Trophoblast cell (in vitro differentiated cells and primary cell): ENCODE measurements around the gene SPAG6.

Source experiments
- DNase-seq, 2 donors: peaks; one replicate each; pipeline ENCODE4 v3.0.0-alpha.2; 2016
- H2AFZ ChIP-seq: 2 replicates; pipeline ENCODE4 v1.6.1; 2013; ENCODE audit warnings: low read length, moderate library complexity, mild to moderate bottlenecking; ENCODE audit not compliant: insufficient read depth, poor library complexity
- H2AK5ac ChIP-seq: 2 replicates; pipeline ENCODE4 v1.6.1; 2013; ENCODE audit warnings: mild to moderate bottlenecking, low read length
- H2BK120ac ChIP-seq: 2 replicates; pipeline ENCODE4 v1.6.1; 2013; ENCODE audit warnings: low read length, mild to moderate bottlenecking, moderate library complexity; ENCODE audit not compliant: insufficient read depth, poor library complexity
- H2BK12ac ChIP-seq: 2 replicates; pipeline ENCODE4 v1.6.1; 2013; ENCODE audit warnings: mild to moderate bottlenecking, low read length, moderate library complexity
- H2BK5ac ChIP-seq: 2 replicates; pipeline ENCODE4 v1.6.1; 2013; ENCODE audit warnings: low read length, low read depth, moderate library complexity, mild to moderate bottlenecking; ENCODE audit not compliant: poor library complexity
- H3K14ac ChIP-seq: 2 replicates; pipeline ENCODE4 v1.6.1; 2013; ENCODE audit warnings: mild to moderate bottlenecking, low read length
- H3K18ac ChIP-seq: 2 replicates; pipeline ENCODE4 v1.6.1; 2013; ENCODE audit warnings: mild to moderate bottlenecking, low read length
- H3K23ac ChIP-seq: 2 replicates; pipeline ENCODE4 v1.6.1; 2013; ENCODE audit warnings: low read length
- H3K27ac ChIP-seq: 2 replicates; pipeline ENCODE4 v1.5.1; 2013; ENCODE audit warnings: low read depth, mild to moderate bottlenecking, inconsistent platforms, low read length, moderate library complexity
- H3K27me3 ChIP-seq: 2 replicates; pipeline ENCODE4 v1.6.1; 2013; ENCODE audit warnings: inconsistent platforms, mild to moderate bottlenecking, low read length, moderate library complexity; ENCODE audit not compliant: insufficient read depth
- H3K36me3 ChIP-seq, 2 experiments: 1 replicate in 1 of 2; 2 replicates in 1 of 2; pipeline ENCODE4 v1.6.1; 2013; ENCODE audit warnings: low read length in 2 of 2, mild to moderate bottlenecking in 2 of 2, moderate library complexity in 1 of 2; ENCODE audit not compliant: insufficient read depth in 2 of 2, control insufficient read depth in 1 of 2
- H3K4ac ChIP-seq: 2 replicates; pipeline ENCODE4 v1.6.1; 2013; ENCODE audit warnings: low read depth, mild to moderate bottlenecking, low read length, moderate library complexity
- H3K4me1 ChIP-seq, 2 experiments: 1 replicate in 1 of 2; 2 replicates in 1 of 2; pipeline ENCODE4 v1.6.1; 2013; ENCODE audit warnings: low read length in 2 of 2, mild to moderate bottlenecking in 2 of 2, moderate library complexity in 1 of 2; ENCODE audit not compliant: insufficient read depth in 2 of 2, control insufficient read depth in 1 of 2
- H3K4me2 ChIP-seq: 2 replicates; pipeline ENCODE4 v1.6.1; 2013; ENCODE audit warnings: inconsistent platforms, mild to moderate bottlenecking, low read length, moderate library complexity
- H3K4me3 ChIP-seq: 2 replicates; pipeline ENCODE4 v1.5.1; 2013; ENCODE audit warnings: mild to moderate bottlenecking, low read depth, low read length, inconsistent platforms
- H3K79me1 ChIP-seq: one replicate; pipeline ENCODE4 v1.6.1; 2013; ENCODE audit warnings: low read length
- H3K79me2 ChIP-seq: 2 replicates; pipeline ENCODE4 v1.6.1; 2013; ENCODE audit warnings: low read length, mild to moderate bottlenecking; ENCODE audit not compliant: control insufficient read depth, insufficient read depth, poor library complexity
- H3K9ac ChIP-seq: 2 replicates; pipeline ENCODE4 v1.6.1; 2013; ENCODE audit warnings: mild to moderate bottlenecking, low read length
- H3K9me3 ChIP-seq: 2 replicates; pipeline ENCODE4 v1.6.1; 2013; ENCODE audit warnings: low read depth, mild to moderate bottlenecking, control low read depth, inconsistent platforms, low read length; ENCODE audit not compliant: insufficient read depth
- H4K12ac ChIP-seq: 2 replicates; pipeline ENCODE4 v1.6.1; 2013; ENCODE audit warnings: low read depth, mild to moderate bottlenecking, low read length, moderate library complexity
- H4K8ac ChIP-seq: 2 replicates; pipeline ENCODE4 v1.6.1; 2013; ENCODE audit warnings: low read depth, mild to moderate bottlenecking, low read length, moderate library complexity
- H4K91ac ChIP-seq: one replicate; pipeline ENCODE4 v1.6.1; 2013; ENCODE audit warnings: low read depth, mild to moderate bottlenecking, low read length, moderate library complexity
- WGBS: extraction: QIAGEN DNeasy Blood & Tissue Kit; methylation state at CpG from one replicate; pipeline ENCODE4 v1.1.7; 2013; ENCODE audit warnings: missing lambda C conversion rate; ENCODE audit not compliant: insufficient read length, insufficient coverage; ENCODE audit errors: extremely low coverage; 5-methylcytosine and 5-hydroxymethylcytosine counted together

Gene SPAG6

DNA sequence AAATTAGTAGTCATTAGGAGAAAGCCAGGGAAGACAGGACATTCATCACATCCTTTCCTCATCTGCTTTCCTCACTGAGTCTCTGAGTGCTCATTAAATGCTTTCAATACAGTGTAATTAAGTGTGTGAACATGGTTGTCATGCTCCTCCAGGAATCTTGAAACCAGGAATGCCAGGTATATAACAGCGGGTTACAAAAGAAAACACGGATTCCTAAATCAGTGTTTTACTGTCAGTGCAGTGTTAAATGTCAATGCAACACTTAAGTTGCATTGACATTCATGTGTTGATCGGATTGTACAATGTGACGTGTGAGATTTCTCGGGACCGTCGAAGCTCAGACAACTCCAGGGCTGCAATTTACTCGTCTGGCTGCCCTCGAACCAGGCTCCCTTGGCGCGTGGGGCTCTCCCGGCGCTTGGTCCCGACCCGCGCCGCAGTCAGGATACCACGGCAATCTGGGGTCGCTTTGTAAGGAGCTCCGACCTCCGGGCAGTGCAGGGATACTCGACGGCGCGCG is 455 bp upstream of the SPAG6 start:
- Histone ChIP-seq H2BK5ac (no peak overlapping the region), H3K27ac (no peak overlapping the region), H3K36me3 (no peaks in the 10 kb centered on the region), H4K91ac (no peak overlapping the region), H3K4me3 (peak overlapping the region; percentile 39), H4K8ac (no peak overlapping the region), H3K27me3 (peaks cover 32% of the 10 kb centered on the region), H4K12ac (no peak overlapping the region), H3K23ac (no peak overlapping the region), H3K79me2 (peaks cover 5% of the 10 kb centered on the region), H2BK12ac (no peak overlapping the region), H2AK5ac (no peak overlapping the region), H3K14ac (no peak overlapping the region), H2BK120ac (no peak overlapping the region), H3K79me1 (peaks cover 7% of the 10 kb centered on the region), H2AFZ (peak overlapping the region; percentile 56), H3K4ac (no peak overlapping the region), H3K4me2 (peak overlapping the region; percentile 51), H3K18ac (no peak overlapping the region), H3K9me3 (peaks cover 11% of the 10 kb centered on the region), H3K9ac (no peak overlapping the region), H3K4me1 (peaks cover 10 to 12% of the 10 kb centered on the region in 2 experiments)
- DNase-seq, result no peak
- WGBS, result no CpG with 5 or more reads among the region's 26 CpGs

- no peaks in the 10 kb centered on the region for H3K79me2 ChIP-seq
- H3K27ac ChIP-seq, result no peak overlapping the region
- no peak overlapping the region for H3K4ac ChIP-seq
- peaks cover 30% of the 10 kb centered on the region for H3K27me3 ChIP-seq
- H3K18ac ChIP-seq, result no peak overlapping the region
- no peak overlapping the region for H4K12ac ChIP-seq
- H3K79me1 ChIP-seq, result no peaks in the 10 kb centered on the region
- H3K4me2 ChIP-seq, result no peak overlapping the region
- H2AK5ac ChIP-seq, result no peak overlapping the region
- peaks cover 8 to 9% of the 10 kb centered on the region in 2 experiments for H3K4me1 ChIP-seq
- peaks cover 11% of the 10 kb centered on the region for H3K9me3 ChIP-seq
- H3K36me3 ChIP-seq, result no peaks in the 10 kb centered on the region
- H2AFZ ChIP-seq, result no peak overlapping the region
- H4K8ac ChIP-seq, result no peak overlapping the region
- H3K4me3 ChIP-seq, result no peak overlapping the region
- no peak overlapping the region for H3K23ac ChIP-seq
- no peak overlapping the region for H3K14ac ChIP-seq
- no peak overlapping the region for H2BK5ac ChIP-seq
- H2BK12ac ChIP-seq, result no peak overlapping the region
- no peak overlapping the region for H3K9ac ChIP-seq
- H4K91ac ChIP-seq, result no peak overlapping the region
- H2BK120ac ChIP-seq, result no peak overlapping the region
- no CpG with 5 or more reads among the region's 8 CpGs for WGBS
- DNase-seq, result no peak
These were observed 883 bp downstream of the SPAG6 start for GRCh38 chr10:22346096-22346661.

DNA sequence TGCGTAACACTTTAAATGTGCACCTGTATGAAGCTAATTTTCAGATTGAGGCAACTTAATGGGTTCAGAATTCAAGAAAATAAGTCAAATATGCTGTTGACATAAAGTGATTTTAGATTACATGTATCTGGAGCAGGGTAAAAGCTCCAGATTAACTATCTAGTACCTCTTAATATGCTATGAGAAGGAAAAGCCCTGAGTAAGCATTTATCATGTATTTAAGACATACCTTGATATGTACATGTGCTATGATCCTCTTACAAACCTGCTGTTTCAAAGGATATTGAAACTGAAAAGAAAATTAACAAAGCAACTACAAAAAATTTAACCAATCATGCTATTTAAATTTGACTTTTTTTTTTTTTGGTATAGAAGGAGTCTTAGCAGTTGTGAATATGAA is 4.5 kb downstream of the SPAG6 start:
- H4K12ac ChIP-seq, result no peak overlapping the region
- H2AFZ ChIP-seq, result no peak overlapping the region
- no peak overlapping the region for H3K14ac ChIP-seq
- H3K4ac ChIP-seq, result no peak overlapping the region
- H2BK12ac ChIP-seq, result no peak overlapping the region
- peaks cover 11% of the 10 kb centered on the region for H3K9me3 ChIP-seq
- H2AK5ac ChIP-seq, result no peak overlapping the region
- H3K9ac ChIP-seq, result no peak overlapping the region
- H3K4me3 ChIP-seq, result no peak overlapping the region
- no peak overlapping the region for H2BK5ac ChIP-seq
- H3K27ac ChIP-seq, result no peak overlapping the region
- no peaks in the 10 kb centered on the region for H3K79me2 ChIP-seq
- H3K4me1 ChIP-seq, result peaks cover 5 to 6% of the 10 kb centered on the region in 2 experiments
- H4K91ac ChIP-seq, result no peak overlapping the region
- no peaks in the 10 kb centered on the region for H3K36me3 ChIP-seq
- no peak overlapping the region for H4K8ac ChIP-seq
- no peaks in the 10 kb centered on the region for H3K79me1 ChIP-seq
- no peak overlapping the region for H3K23ac ChIP-seq
- H3K18ac ChIP-seq, result no peak overlapping the region
- no peak for DNase-seq
- WGBS, result no CpG with 5 or more reads among the region's 1 CpG
- no peak overlapping the region for H3K4me2 ChIP-seq
- H2BK120ac ChIP-seq, result no peak overlapping the region
- H3K27me3 ChIP-seq, result peaks cover 15% of the 10 kb centered on the region

GRCh38 chr10:22351131-22351703 is 5.9 kb downstream of the SPAG6 start:
- Histone ChIP-seq H3K4ac (no peak overlapping the region), H3K23ac (no peak overlapping the region), H3K14ac (no peak overlapping the region), H3K4me2 (no peak overlapping the region), H3K18ac (no peak overlapping the region), H3K9ac (no peak overlapping the region), H4K91ac (no peak overlapping the region), H3K4me3 (no peak overlapping the region), H3K9me3 (no peaks in the 10 kb centered on the region), H2BK12ac (no peak overlapping the region), H3K36me3 (no peaks in the 10 kb centered on the region), H3K79me1 (no peaks in the 10 kb centered on the region), H3K79me2 (no peaks in the 10 kb centered on the region), H3K4me1 (no peaks in the 10 kb centered on the region), H4K12ac (no peak overlapping the region), H2BK120ac (no peak overlapping the region), H2BK5ac (no peak overlapping the region), H4K8ac (no peak overlapping the region), H2AFZ (no peak overlapping the region), H3K27ac (no peak overlapping the region), H3K27me3 (peaks cover under 1% of the 10 kb centered on the region), H2AK5ac (no peak overlapping the region)
- DNase-seq, result no peak
- no CpG with 5 or more reads among the region's 5 CpGs for WGBS
